Thyroid gland (tissue), 4 donors: ENCODE data around the gene RITA1.

ENCODE experiments used
- CTCF ChIP-seq, 6 experiments: fragments of 200-600 bp in 3 of 6; fragments of 450-650 bp in 3 of 6; sonication (generic) in 3 of 6; IDR thresholded peaks; one replicate each; pipeline ENCODE4 v1.5.1; 2016 to 2019; ENCODE audit warnings: antibody characterized with exemption in 6 of 6, mild to moderate bottlenecking in 2 of 6, inconsistent platforms in 1 of 6, moderate library complexity in 1 of 6
- POLR2A ChIP-seq, 2 donors: fragments of 450-650 bp; IDR thresholded peaks; one replicate each; pipeline ENCODE4 v1.6.1; 2017; ENCODE audit warnings: antibody characterized with exemption in 2 of 2, mild to moderate bottlenecking in 2 of 2, moderate library complexity in 1 of 2

- TF ChIP-seq CTCF (IDR thresholded peaks at IDR 0.05) (no peak), POLR2A (IDR thresholded peaks at IDR 0.05) (no peak)
These were observed 44.8 kb upstream of the RITA1 start for GRCh38 chr12:113140706-113141105.
